ENCODE results near the gene PROX2.

PROX2 gene

DNA sequence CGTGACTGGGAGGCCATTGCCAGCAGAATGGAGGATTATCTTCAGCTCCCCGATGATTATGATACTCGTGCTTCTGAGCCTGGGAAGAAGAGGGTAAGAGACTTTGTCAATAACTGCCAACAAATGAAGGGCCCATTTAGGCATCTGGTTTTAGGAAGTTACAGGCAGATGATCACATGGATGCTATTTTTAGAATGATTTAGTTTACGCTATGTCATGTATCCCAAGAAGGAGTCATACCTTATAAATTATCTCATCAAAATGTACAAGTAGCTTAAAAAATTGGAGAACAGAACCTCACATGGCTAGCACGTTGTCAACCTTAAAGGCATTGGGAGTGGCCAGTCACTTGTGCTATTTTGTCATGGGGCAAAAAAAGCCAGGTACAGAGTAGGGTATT, 46.7 kb downstream of the PROX2 start:
- Mint-ChIP-seq H3K27me3 (no peaks in the 10 kb centered on the region), H3K9me3 (no peaks in the 10 kb centered on the region), H3K36me3 (ENCODE audit: low read depth) (peaks cover 60% of the 10 kb centered on the region), H3K4me1 (ENCODE audit: low read depth) (peaks cover 11% of the 10 kb centered on the region), H3K4me3 (no peak overlapping the region), H3K27ac (no peak overlapping the region)
- no peak for DNase-seq

DNA sequence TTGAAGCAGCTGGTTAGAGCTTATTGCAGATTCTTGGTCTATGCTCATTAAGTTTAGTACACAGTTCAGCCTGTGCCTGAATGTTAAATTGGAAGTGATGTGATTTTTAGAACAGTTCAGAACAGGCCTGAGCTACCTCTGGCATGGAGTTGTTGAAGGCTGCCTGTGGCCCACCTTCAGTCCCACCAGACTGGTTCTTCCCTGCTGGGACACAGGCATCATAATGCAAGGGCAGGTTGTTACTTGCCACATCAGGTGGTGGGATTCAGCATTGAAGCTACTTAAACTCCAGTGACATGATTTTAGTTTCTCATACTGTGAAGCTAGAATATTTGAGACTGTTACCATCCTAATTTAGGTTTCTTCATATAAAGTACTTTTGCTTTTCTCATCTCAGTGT, 49.4 kb downstream of the PROX2 start:
- no peak overlapping the region for H3K27ac Mint-ChIP-seq
- H3K36me3 Mint-ChIP-seq (ENCODE audit: low read depth), result peaks cover 78% of the 10 kb centered on the region
- H3K4me1 Mint-ChIP-seq (ENCODE audit: low read depth), result peaks cover 11% of the 10 kb centered on the region
- H3K4me3 Mint-ChIP-seq, result no peak overlapping the region
- H3K9me3 Mint-ChIP-seq, result no peaks in the 10 kb centered on the region
- DNase-seq, result no peak
- H3K27me3 Mint-ChIP-seq, result no peaks in the 10 kb centered on the region

Data from activated T-cell treated with anti-CD3 and anti-CD28 coated beads, Interleukin-2, amount 50 U/mL, for 24 hours (primary cell).